Measurements from ENCODE around the gene GJA9. TPM values are rescaled to one million over a fixed set of nuclear protein-coding genes. Genes with fewer than 3 reads are reported as not detected.
"Not testable (repeated sequence)": the region's sequence is repeated elsewhere in the genome, so short reads cannot be mapped to it uniquely, and the experiment has no call there.

GJA9 gene
- total RNA-seq, 1 donor from 2014 or later = not detected

DNA sequence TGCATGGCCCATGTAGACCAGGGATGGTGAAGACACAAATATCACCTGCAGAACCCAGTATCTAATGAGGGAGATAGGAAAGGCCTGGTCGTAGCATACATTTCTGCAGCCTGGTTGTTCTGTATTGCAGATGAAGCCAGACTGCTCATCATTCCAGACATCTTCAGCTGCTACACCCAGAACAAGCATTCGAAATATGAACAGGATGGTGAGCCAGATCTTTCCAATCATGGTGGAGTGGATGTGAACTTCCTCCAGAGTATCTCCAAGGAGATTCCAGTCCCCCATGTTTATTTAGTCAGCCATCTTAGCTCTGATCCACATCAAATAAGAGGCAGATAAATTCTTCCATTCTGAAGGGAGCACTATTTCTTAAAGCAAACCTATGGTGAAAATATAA lies 5.6 kb downstream of the GJA9 start:
- DNase-seq (ENCODE audit: extremely low read depth, low read depth, low spot score) = no peak

DNA sequence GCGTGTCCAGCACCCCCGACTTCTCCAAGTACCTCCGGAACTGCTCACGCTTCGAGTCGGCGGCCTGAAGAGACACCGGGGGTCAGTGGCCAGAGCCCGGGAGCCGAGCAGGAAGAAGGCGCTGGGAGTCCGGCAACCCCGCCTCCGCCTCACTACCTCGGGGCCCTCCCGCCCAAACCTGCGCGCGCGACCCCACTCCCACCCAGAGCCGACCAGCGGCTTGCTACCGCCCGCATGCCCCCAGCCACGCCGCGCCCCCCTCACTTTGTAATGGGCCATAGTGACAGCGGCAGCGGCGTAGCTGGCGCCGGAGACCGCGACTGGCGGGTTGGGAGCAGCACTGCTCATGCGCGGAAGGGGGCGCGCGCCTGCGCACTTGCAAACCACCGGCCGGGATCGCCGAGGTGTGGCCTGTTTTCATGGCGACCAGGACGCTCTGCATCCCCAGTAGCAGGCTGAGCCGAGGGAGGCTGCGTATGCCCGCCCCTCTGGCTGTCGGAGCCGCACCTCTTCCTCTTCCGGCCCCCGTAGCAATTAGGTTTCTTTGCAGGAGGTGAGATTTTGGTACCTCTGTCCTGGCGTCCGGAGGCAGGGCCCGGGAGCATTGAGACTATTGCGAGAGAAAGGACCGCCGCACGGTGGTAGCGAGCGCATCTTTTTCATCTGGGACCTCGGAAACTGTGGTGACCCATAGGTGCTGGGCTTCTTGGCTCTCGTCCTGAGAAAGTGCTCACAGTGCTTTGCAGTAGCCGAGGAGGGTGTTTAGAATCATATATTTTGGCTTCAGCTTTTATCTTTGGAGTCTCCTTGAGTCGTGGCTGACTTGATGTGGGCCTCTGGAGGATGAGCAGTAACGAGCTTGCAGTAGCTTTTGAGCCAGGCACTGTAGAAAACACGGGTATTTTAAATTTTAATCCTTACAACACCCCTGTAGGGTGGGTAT lies 8.1 kb downstream of the GJA9 start, which contains the start of gene MYCBP:
TSS of gene MYCBP (minus strand) at position 322 of the 943 bp plus-strand sequence. CDS start at position 279, 43 bp downstream.
- DNase-seq (ENCODE audit: extremely low read depth, low read depth, low spot score) = peak; percentile 50

DNA sequence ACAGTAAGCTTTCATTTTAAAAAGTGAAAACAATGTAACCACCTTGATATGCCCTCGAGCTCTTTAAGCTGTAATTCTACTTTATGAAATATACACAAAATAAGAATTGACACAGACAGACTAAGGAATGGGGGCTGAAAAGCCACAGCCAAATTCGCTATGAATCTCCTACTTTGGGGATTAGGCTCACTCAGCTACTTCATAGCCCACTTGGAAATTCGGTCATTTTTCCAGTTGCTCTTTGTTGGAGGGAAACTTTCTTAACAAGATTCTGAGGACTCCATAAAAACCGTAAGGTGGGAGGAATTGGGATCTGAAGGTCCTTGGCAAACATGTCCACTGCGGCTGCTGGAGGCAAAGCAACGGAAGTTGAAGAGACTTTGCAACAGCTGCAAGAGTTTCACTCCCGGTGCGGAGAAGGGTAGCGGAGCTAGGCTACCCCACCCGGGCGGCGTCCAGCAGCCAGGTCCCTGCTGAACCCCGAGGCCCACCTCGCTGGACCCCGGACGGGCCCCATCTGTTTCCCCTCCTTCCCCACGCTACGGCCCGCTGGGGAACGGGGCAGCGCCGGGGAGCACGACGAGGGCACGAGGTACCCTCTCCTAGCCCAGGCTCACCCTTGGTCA lies 8.9 kb downstream of the GJA9 start:
- DNase-seq (ENCODE audit: extremely low read depth, low read depth, low spot score) = no peak

DNA sequence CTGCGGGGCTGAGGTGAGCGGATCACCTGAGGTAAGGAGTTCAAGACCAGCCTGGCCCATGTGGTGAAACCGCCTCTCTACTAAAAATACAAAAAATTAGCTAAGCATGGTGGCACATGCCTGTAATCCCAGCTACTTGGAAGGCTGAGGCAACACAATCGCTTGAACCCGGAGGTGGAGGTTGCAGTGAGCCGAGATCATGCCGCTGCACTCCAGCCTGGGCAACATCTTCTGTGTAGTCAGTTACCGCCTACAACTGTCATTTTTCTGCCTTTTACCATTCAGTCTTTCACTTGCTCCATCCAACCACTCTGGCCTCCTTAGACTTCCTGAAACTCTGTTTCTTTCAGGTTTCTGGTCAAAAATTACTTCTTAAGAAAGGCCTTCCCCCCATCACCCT lies 10.4 kb downstream of the GJA9 start:
- no peak for DNase-seq (ENCODE audit: extremely low read depth, low read depth, low spot score)

DNA sequence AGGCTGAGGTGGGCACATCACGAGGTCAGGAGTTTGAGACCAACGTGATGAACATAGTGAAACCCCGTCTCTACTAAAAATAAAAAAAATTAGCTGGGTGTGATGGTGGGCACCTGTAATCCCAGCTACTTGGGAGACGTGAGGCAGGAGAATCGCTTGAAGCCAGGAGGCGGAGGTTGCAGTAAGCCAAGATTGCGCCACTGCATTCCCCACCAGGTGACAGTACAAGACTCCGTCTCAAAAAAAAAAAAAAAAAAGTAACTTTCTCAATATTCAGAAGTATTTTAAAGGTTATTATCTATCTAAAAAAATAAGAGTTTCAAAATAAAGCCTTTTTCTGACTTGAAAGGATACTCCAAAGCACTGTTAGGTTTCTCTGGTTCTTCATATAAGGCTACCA lies 14.2 kb downstream of the GJA9 start:
- DNase-seq (ENCODE audit: extremely low read depth, low read depth, low spot score) = no peak

DNA sequence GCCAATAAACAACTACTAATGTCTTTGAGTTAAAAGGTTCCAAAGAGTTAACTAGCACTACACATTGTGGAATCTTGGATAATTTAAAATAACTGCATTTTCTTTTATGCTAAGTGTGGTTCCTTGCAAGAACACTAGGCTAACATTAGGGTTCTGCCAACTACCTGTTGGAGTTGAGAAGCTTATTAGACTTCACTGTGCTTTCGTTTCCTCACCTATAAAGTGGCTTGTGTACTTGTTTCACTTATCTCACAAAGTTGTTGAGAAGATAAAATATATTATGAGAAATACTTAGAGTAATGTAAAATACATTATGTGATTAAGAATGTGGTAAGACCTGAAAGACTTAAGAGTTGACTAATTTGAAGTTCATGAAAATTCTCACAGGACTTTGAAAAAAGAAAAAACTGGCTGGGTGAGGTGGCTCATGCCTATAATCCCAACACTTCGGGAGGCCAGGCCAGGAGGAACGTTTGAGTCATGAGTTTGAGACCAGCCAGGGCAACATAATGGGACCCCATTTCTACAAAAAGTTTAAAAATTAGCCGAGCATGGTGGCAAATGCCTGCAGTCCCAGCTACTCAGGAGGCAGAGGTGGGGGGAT lies 16.2 kb downstream of the GJA9 start:
- no peak for DNase-seq (ENCODE audit: extremely low read depth, low read depth, low spot score)

DNA sequence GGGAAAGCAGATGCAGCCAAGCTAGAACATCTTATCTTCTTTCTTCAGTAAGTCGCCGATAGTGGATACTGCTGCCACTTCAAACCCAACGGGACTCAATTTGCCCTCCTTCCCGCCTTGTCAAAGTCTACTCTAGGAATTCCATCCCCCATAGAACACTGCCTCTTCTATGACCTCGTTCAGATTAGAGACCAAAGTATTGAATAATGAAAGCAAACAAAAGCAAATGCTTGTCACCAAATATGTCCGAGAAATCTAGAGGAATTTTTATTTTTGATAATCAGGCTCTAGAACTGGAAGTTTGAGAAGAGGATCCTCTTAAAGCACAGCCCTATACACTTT lies 21.0 kb downstream of the GJA9 start:
- DNase-seq (ENCODE audit: extremely low read depth, low read depth, low spot score) = no peak

DNA sequence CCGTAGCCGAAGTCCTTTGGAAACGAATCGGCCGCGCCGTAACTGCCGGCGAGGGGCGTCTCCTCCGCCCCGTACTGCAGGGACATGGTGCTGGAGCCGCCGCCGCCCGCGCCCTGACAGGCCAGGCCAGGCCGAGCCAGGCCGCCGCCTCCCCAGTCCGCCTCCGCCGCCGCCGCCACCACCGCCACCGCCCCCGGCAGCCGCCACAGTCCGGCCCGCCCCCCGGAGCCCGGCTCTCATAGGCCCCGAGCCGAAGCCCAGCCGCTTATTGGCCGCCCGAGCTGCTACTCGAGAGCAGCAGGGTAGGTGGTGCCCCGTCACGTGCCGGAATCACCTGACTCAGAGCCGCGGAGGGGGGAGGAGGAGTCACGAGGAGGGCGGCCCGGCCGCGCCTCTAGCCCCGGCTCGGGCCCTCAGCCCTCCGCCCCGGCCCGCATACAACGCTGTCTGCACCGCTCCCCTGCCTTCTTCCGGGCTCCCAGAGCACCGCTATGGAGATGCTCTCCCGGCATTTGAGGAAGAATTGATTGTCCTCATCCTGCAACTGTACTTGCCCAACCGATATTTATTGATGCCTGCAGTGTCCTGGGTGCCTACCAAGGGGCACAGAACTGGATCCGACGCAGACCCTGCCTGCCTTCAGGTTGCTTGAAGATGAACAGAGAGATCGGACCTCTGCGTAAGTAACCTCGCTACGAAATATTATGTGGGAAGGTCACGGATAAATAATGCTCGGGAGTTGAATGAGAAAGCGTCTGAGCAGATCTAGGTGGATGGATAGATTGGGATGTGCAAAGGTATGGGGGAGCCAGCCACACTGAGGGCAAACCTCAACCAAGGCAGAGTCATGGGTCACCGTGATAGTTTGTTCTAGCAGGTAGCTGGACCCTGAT lies 21.6 kb downstream of the GJA9 start, which contains the start of gene RRAGC:
TSS of gene RRAGC (minus strand) at position 212 of the 893 bp plus-strand sequence. CDS start at position 86, 126 bp downstream.
- peak; percentile 56 for DNase-seq (ENCODE audit: extremely low read depth, low read depth, low spot score)

DNA sequence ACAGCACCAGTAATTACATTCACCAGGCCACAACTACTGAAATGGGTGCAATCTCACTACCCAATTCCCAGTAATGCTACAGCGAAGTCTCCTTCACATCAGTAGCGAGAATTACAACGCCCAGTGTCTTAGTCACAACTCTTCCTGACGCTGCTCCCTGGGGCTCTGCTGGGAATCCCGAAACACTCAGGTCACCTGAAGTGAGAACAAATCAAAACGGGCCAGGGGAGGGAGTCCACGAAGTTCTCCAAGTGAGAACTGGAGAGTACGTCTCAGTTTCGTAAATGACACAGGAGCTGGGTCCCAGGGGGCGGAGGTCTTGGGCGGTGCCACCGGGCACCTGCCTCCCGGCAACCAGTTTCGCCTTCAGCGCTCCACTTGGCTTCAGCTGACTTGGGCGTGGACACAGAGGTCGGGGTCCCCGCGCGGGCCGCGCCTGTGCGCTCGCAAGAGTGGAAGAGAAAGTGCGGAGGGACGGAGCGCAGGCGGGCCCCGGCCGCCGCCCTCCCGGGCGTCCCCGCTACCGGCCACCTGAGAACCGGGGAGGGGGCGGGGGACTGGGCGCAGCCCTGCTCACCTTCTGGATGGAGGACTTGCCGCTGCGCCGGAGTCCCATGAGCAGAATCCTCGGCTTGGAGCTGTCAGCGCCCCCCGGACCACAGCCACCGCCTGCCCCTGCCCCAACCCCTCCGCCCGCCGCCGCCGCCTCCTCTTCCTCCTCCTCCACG lies 22.4 kb downstream of the GJA9 start:
- no peak for DNase-seq (ENCODE audit: extremely low read depth, low read depth, low spot score)

DNA sequence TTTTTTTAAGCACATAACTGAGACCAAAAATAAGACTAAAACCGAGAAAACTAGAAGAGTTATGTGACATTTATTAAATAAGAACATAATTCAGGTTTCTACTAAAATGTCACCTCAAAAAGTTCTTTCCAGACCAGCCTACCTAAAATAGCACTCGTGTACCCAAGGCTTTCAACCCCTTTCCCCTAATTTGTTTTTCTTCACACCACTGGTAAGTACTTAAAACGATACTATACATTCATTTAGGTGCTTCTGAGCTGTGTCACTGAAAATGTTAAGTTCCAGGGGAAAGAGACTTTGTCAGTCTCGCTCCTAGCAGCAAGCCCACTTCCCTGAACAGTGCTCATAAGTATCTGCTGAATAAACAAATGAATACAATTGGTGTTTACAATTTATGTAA lies 28.6 kb downstream of the GJA9 start:
- DNase-seq (ENCODE audit: extremely low read depth, low read depth, low spot score) = no peak

DNA sequence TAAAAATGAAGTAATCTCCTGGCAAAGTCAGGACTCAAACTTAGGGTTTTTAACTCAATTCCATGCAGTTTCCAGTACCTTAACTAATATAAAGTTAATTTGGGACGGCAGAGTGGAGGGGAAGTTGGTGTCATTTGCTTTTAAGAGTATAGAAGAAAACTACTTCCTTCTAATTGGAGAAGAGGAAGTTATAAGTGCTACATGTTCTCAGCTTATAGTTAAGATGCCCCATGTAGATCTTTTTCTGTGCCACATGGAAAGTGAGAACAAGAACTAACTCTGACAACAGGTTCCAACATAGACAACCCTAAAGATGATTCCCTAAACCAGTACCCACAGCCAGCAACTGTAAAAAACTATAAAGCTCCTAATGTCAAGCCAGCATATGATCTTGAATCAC lies 33.3 kb downstream of the GJA9 start:
- no peak for DNase-seq (ENCODE audit: extremely low read depth, low read depth, low spot score)

DNA sequence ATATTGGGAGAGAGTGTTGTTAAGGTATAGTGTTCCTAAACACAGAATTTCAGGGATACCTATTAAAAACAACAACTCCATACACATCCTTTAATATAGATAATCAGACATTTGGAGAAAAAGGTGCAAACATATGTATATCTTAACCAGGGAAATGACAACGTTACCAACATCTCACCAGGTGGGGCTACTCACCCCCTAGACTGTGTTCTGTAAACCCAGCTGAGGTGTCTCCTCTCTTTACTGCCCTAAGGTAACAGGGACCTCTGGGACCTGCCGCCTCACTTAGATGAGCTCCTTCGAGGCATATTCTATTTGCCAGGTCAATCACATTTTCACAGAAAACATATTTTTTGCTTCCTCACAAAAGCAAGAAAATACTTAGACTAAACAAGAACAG lies 35.2 kb downstream of the GJA9 start:
- DNase-seq (ENCODE audit: extremely low read depth, low read depth, low spot score) = no peak

DNA sequence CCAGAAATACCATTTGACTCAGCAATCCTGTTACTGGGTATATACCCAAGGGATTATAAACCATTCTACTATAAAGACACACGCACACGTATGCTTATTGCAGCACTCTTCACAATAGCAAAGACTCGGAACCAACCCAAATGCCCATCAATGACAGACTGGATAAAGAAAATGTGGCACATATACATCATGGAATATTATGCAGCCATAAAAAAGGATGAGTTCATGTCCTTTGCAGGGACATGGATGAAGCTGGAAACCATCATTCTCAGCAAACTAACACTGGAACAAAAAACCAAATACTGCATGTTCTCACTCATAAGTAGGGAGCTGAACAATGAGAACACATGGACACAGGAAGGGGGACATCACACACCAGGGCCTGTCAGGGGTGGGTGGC lies 36.3 kb downstream of the GJA9 start:
- DNase-seq (ENCODE audit: extremely low read depth, low read depth, low spot score) = not testable (repeated sequence)

DNA sequence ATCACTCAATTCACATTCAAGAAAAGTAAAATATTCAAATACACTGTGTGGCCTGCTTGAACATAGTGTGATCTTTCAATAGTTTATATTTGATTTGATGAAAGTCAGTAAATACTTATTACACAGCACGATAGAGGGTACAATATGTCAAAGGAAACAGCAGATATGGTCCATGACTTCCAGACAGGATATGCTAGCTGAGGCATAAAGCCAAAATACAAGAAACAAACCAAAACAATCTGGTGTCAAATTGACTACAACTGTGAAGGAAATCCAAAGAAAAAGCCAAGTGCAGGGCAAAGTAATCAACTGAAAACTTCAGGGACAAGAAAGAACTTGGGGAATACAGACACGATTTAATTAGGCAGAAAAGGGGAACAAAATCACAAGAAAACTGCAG lies 41.1 kb downstream of the GJA9 start:
- no peak for DNase-seq (ENCODE audit: extremely low read depth, low read depth, low spot score)

DNA sequence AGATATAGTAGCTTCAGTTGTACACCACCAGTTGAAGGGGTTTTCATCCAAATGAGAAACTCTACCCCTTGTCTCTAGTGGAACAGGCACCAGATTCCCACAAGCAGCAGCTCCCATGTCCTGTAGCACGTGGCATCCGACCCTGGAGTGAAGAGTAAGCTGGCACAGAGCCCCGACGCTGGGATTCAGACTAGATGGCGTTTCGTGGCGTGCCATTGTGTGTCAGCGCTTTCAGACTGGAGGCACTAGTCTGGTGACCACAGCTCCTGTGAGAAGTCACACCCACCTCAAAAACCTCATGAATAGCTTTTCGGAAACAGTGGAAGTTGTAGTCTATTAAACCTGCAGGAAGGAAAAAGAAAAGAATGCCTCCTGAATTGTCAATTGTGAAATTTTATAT lies 42.0 kb downstream of the GJA9 start:
- DNase-seq (ENCODE audit: extremely low read depth, low read depth, low spot score) = no peak

DNA sequence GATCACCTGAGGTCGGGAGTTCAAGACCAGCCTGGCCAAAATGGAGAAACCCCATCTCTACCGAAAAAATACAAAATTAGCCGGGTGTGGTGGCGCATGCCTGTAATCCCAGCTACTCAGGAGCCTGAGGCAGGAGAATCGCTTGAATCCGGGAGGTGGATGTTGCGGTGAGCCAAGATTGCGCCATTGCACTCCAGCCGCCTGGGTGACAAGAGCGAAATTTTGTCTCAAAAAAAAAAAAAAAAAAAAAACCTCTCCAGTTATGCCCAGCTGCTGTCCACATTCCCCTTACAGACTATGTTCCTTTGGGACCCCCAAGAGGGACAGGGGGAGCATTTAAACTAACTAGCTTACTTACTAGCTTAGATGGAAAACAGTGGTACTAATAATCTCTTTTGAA lies 45.1 kb downstream of the GJA9 start:
- DNase-seq (ENCODE audit: extremely low read depth, low read depth, low spot score) = not testable (repeated sequence)

DNA sequence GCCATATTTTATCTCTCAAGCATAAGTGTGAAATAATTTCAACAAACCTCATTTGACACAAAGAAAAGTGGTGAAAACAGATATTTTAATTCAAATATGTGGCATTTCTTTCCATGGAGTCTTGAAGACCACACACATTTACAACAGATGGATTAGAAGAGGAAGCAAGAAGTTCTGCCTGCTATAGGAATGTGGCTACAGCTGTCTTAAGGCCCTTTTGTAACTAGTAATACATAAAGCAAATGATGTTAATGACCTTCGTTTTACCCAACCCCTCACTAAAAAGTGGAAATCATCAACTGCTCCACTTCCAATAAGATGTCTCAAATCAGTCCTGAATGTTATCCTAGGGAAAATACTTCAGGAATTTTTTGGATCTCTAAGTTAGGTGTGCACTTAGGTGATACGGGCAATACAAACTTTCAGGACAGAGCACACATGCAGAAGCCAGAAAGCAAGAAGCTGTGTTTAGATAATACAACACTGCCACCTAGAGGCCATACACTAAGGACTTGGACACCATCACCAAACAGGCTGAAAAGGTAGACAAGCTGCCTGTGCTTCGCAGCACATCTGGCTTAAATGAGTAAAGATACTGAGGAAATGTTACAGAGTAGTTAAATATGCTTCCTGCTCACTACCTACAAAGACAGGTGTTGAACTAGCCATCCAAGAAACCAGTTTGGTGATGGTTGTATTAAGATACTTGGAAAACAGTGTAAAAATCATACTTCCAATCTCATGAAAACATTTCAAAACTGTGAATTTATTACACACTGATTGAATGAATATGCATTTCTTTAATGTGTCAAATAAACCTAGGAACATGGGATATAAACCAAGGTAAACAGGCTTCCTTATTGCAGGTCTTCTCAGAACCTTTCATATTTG lies 46.2 kb downstream of the GJA9 start:
- peak; percentile 77 for DNase-seq (ENCODE audit: extremely low read depth, low read depth, low spot score)

DNA sequence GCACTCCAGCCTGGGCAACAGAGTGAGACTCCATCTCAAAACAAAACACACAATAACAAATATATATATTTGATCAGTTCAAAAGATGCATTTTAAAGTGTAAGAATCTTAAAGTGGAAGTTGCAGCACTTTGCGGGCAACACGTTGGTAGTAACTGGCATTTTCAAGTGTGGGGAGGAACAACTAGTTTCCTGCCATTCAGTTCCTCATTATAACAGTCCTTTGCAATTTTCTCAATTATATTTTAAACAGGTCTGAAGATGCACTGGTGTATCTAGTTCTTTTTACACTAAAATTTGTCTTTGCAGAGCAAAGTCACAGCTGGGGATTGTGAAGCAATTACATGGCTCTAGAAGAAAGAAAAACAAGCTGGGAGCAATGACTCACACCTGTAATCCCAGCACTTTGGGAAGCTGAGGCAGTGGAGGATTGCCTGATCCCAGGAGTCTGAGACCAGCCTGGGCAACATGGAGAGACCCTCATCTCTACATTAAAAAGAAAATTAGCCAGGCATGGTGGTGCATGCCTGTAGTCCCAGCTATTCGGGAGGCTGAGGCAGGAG lies 47.1 kb downstream of the GJA9 start:
- no peak for DNase-seq (ENCODE audit: extremely low read depth, low read depth, low spot score)

DNA sequence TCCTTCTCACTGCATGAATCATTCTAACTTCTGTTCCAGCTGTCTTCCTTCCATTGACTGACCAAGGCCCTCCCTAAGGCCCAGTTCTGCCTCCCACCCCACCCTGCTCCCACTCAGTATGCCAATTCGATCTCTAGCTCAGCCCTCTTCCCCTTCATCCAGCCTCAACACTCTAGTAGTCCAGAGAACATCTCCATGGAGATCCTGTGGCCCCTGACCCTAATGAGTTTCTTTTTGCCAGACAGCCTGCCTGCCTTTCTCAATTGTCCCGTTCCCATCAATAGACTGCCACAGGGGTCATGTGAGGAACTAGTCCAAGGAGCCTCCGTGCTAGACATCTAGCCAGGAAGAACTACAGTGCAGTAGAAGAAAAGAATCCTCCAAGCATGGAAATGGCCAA lies 48.2 kb downstream of the GJA9 start:
- DNase-seq (ENCODE audit: extremely low read depth, low read depth, low spot score) = no peak

All from glomerular endothelial cell (primary cell).